Gastrocnemius medialis (tissue), 4 donors: ENCODE measurements around the gene SPEM1.

Experiments
- POLR2A ChIP-seq, 2 donors: fragments of 450-650 bp; IDR thresholded peaks; one replicate each; pipeline ENCODE4 v1.6.1; 2017; ENCODE audit warnings: antibody characterized with exemption in 2 of 2, mild to moderate bottlenecking in 2 of 2, moderate library complexity in 2 of 2
- TF ChIP-seq, protein P1 (sequence below), 5 experiments: fragments of 450-650 bp in 3 of 5; fragments of 200-600 bp in 2 of 5; sonication (generic) in 2 of 5; IDR thresholded peaks in 4 of 5; conservative IDR thresholded peaks in 1 of 5; 1 replicate in 4 of 5; 2 replicates in 1 of 5; pipeline ENCODE4 v1.5.1; 2016 to 2019; ENCODE audit warnings: antibody characterized with exemption in 5 of 5, mild to moderate bottlenecking in 3 of 5, moderate library complexity in 3 of 5

DNA sequence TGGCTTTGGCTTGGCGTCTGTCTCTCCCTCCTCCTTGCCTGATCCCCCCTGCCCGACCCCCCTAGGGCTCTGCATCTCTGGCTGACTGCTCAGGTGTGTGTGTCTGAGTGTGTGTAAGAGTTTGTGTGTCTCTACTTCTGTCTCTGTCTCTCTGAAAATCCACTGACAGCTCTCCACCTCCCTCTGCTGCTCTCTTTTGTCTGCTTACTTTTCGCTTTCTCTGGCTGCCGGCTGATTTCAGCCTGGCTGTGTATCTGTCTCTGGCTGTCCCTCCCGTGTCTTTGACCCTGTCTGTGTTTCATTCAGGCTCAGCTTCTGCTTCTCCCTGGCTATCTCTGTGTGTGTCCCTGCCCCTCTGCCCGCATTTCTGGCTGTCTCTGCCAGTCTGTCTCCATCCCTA lies 3.8 kb upstream of the SPEM1 start:
- TF ChIP-seq, protein P1, sequence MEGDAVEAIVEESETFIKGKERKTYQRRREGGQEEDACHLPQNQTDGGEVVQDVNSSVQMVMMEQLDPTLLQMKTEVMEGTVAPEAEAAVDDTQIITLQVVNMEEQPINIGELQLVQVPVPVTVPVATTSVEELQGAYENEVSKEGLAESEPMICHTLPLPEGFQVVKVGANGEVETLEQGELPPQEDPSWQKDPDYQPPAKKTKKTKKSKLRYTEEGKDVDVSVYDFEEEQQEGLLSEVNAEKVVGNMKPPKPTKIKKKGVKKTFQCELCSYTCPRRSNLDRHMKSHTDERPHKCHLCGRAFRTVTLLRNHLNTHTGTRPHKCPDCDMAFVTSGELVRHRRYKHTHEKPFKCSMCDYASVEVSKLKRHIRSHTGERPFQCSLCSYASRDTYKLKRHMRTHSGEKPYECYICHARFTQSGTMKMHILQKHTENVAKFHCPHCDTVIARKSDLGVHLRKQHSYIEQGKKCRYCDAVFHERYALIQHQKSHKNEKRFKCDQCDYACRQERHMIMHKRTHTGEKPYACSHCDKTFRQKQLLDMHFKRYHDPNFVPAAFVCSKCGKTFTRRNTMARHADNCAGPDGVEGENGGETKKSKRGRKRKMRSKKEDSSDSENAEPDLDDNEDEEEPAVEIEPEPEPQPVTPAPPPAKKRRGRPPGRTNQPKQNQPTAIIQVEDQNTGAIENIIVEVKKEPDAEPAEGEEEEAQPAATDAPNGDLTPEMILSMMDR (IDR thresholded peaks at IDR 0.05 in 4 of 5, conservative IDR thresholded peaks at IDR 0.05 in 1 of 5), result no peak
- TF ChIP-seq POLR2A (IDR thresholded peaks at IDR 0.05), result no peak
